CD4-positive, alpha-beta T cell treated with Interleukin-17A for 1 hour (primary cell): Measurements from ENCODE around the gene GNG12.
"Not testable (repeated sequence)": the region's sequence is repeated elsewhere in the genome, so short reads cannot be mapped to it uniquely, and the experiment has no call there.

Experiments
- DNase-seq: peaks from one replicate; pipeline ENCODE4 v3.0.0-alpha.2; 2020

GNG12 gene

DNA sequence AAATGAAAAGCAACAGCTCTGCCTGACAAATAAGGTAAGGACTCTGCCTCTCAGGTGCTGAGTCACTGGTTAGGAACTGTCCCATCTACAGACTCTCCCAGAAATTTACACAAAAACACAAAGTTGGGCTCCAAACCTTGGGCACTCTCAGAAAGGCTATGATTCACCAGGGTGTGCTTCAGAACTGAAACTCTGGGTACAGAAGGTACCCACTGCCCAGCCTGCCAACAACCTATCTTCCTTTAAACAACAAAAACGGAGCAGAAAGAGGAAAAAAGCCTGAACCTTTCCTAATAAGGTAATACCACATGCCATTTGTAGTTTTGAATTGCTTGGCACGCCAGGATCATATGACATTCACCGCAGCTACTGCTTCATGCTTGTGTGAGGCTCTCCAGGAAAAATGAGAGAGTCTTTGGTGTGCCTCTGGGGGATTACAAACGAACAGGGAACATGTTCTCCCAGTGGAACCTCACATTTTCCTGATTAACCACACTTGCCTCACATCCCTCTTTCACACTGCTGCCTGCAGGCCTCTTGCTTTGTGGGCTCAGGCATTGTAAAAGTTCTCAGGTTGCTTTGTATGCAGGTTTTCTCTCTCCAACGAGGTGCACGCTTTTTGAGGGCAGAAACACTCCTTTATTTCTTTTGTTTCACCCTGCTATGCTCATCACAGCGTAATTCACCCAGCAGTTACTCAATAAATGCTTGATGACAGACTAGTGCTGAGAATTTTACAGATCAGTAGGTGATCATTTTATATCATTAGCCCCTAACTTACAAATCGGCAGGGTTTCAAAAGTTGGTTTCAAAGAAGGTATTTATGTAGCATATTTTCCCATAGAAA lies 83.2 kb downstream of the GNG12 start:
- no peak for DNase-seq

DNA sequence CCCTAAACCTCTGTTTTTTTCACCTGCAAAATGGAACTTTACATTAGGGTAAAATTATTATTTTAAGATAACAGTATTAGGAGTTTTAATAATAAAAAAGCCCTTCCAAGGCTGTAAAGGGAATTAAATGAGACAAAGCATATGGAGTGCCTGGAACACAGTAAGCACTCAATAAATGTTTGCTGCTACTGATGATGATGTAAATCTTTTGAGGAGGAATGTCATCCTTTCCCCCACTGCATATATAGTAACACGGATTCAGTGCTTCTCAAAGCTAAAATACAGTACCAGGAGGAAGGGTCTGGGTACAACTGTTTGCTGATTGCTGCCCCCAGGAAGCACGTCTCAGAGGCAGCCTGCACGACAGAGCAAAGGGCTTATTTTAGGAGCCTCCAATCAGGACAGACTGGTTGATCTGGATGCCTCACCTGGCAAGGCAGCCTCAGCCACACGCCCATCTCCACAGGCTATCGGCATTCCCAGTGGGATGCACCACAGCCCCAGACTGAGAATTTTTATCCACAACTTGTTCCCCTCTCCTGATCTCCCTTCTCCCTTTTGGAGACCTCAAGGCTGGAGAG lies 83.9 kb downstream of the GNG12 start:
- DNase-seq = no peak

DNA sequence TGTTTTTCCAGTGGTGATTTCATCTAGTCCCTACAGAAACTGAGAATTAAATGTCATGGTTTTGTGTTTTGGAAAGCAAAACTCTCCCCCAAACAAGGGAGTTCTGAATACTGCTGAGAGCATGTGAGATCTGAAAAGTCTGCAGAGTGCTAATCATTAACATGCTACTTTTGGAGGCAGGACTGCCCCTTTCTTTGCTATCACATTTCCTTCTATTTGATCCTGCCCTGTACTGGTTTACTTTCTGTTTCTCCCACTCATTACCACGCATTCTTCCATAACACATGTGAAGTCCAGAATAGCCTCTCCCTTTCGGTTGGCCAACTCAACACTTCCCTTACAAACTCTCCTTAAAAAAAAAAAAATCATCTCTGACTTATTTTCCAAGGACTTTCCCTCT lies 84.6 kb downstream of the GNG12 start:
- no peak for DNase-seq

DNA sequence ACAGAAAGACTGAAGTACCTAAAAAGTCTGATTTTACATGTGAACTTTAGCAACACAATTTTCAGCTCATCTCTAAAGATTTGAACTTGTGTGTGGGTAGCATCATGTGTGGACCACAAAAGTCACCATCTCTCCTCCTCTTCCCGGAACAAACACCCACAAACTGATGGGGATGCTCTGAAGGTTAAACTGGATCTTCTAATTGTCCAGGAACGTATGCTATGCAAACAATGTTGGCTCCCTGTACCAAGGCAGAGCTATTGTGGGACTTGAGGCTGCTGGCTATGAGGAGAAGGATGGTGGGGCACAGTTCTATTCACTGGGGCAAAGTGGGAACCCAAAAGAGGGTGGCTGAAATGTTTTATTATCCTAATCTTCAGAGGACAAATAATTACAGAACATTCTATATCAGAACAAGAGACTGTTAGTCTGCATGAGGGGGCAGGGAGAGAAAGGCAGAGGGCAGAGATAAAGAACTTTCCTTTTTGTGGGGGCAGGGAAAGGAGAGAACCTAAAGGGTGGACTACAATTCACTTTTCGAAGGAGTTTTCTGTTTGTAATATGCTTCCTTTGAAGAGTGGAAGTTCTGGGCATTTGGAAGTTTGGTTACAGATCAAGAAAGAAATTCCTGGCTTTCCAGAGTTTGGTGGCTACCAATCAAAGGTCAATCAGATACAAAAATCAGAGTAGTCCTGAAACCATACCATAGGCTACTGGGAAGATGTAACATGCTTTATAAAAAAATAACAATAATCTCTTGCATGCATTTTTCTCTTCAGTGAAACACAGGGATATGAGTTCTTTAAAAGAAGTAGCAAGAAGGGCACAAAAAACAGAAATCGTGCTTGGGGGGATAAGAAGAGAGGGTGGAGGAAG lies 85.4 kb downstream of the GNG12 start:
- DNase-seq = no peak

DNA sequence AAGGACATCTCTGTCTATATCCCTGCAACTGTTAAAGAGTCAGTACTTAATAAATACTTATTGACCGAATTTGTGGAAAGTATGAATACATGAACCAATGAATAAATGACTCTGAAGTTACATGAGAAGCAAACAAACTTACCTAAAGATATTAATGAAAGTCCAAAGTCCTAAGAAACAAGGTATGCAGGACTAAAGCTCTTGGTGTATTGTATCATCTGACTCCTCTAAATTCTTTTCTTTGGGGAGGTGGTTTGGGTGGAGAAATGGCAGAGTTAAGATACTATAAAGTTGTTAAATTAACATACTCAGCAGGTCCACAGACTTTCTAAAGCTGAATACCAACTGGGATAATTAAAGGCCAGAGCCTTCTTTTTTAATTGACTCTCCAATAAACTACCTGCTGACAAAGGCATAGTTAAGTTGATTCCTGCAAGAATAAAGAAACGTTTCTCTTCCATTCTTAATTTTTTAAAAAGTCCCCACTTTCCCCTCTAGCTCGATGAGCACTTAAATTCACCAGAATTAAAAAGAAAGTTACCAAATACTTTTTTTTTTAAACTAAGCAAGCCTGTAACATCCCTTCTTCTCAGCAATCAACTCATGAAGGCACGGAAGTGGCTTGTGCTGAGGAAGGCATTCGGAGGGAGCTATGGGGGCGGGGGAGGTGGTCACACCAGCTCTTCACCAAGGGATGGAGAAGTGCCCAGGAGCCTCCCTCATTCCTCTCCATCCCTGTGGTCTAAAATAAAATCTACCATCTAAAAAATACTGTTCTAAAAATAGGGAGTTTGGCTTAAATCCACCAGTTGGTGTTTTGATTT lies 87.2 kb downstream of the GNG12 start:
- DNase-seq = no peak

DNA sequence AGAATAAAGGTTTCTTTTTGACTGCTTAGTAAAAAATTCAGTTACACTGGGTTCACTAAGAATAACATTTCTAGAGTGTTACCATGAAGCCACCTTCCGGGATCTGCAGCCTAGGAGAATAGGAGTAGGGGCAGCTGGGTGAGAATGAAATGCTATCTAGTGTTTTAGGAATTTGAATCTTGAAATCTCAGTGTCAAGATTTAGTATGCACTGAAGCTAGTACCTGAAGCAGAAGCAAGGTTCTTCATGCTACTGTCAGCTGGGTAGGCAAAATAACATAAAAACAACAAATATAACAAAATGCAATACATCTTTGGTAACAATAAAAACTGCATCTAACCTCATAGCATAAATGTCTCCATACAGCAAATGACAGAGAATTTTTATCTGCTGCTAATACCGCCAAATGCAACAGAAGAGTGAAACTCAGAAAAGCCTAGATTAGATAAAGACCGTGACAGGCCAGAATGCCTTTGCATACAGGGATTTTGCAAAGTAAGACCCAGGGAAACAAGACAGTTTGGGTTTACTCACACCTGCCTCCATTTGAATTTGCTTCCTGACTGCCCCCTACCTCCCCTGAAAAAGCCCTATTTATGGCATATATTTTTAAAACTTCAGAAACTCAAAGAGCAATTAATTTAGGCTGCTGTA lies 90.1 kb downstream of the GNG12 start:
- no peak for DNase-seq

DNA sequence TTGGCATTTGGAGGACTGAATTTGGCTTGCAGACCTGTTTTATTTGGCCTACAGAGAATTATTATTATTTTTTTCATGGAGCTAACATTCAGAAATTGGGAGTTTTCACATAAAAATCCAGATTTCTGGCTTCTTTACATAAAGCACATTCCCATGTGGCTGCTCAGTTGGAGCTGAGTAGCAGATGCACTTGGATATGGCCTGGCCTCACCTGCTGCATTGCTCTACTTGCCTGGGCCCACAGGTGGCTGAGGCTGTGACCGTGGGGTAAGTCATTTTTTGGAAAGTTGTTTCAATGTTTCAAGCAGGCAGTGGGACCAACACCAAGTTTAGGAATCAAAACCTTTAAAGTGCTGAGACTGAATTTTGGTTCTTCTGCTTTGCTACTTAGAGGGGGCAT lies 91.5 kb downstream of the GNG12 start:
- DNase-seq = no peak

DNA sequence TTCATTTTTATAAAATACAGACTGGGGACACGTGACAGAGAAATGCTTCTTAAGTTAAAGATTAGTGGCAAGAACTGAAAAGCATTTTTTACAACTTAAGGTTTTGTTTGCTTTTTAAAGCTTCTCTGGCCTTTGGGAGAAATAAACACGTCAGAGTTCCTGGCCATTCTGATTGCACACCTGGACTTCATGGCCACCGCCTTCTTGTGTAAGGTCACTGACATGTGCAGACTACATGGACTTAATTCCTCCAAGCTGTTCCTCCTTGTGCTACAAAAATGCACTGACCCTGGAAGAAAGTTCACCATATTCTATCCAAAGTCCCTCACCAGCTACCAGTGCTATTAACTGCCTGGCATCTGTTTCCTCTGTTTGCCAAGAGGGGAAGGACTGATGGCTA lies 92.1 kb downstream of the GNG12 start:
- DNase-seq = no peak

DNA sequence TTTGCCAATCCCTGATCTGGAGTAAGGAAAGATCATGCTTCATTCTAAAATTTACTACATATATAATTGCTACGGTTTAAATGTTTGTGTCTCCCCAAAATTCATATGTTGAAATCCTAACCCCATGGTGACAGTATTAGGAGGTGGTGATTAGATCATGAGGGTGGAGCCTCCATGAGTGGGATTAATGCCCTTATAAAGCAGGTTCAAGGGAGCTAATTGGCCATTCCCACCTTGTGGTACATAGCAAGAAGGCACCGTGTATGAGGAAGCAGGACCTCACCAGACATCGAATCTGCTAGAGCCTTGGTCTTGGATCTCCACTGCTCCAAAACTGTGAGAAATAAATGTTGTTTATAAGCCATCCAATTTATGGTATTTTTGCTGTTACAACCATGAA lies 92.7 kb downstream of the GNG12 start:
- DNase-seq = no peak

DNA sequence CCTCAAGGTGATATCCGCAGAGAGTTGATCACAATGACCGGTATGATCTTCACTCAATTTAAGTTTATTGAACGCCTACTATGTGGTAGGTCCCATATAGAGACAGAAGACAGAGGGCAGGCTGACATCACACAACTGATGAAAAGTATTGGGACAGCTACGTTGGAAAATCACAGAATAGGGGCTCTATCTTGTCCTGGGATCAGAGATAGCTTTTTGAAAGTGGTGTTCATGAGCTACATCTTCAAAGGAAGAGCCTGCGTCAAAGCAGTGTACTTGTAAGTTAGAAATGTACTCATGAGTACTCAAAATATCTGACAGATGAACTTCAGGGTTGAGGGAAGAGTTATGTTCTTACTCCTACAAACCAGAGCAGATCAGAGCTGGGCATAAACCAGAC lies 93.9 kb downstream of the GNG12 start:
- no peak for DNase-seq

DNA sequence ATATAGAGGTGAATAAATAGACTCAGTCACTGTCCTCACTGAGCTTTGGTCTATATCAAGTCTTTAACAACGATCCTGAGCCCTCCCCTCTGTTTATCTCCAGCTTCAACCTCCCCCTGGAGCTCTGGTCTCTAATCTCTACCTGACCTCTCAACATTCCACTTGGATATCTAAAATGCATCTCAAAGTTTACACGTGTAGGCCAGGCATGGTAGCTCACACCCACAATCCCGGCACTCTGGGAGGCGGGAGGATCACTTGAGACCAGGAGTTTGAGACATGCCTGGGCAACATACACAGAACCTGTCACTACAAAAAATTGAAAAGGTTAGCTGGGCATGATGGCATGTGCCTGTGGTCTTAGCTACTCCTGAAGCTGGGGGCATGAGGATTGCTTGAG lies 94.9 kb downstream of the GNG12 start:
- no peak for DNase-seq

DNA sequence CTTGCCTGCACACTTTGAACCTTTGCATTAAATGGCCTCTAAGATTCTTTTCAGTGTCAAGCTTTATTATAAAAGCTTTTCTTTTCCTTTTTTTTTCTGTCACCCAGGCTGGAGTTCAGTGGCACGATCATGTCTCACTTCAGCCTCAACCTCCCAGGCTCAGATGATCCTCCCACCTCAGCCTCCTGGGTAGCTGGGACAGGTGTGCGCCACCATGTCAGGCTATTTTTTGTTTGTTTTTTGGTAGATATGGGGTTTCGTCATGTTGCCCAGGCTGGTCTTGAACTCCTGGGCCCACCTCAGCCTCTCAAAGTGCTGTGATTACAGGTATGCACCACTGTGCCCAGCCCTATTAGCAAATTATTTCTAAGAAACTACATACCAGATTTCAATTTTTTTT lies 95.4 kb downstream of the GNG12 start:
- no peak for DNase-seq

DNA sequence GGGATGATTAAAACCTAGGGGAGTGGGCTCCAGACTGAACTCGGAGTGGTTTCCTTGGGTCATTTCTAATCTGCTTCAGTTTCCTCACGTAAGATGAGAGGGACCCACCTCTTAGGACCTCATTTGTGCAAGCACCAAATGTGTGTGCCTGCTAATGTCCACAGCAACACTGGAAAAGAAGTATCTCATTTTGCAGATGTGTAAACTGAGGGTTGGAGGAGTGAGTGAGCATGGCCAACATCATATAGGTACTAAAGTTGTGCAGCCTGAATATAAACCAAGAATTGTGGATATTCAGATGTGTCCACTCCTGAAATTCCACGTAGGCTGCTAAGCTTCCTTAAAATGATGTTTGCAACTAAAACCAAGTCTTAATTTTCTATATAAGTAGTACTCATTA lies 96.5 kb downstream of the GNG12 start:
- no peak for DNase-seq

DNA sequence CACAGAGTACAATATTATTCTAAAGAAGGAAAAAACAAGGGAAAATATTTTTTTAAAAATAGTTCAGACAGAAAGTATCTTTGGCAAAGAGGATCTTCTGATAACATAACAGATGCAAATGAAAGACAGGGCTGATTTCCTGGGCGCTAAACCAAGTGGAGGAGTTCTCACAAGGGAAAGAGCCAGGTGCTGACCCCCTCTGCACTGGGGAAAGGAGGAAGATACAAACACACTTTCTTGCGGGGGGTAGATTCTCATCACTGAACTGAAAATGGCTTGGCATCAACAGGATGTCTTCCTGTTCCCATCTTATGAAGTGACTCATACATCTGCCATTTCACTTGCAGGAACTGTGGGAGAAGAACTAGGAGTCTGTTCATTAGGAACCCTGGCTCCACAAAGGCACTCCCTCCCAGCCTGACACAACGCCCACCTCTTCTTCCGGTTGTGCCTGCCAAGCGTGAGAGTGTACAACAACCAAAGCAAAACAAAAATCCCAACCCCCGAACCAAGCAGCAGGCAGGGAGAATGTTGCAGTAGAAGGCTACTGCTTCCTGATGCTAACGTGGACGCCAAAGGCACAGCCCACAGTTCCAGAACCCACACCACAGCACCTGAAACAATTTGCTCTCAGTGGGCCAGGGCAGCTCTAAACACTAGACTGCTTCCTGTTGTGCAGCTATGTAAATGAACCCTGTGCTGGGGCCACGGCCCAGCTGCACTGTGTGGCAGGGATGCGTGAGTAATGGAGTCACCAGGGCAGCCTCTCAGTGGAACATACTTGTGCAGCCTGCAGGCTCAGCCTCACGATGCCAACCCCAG lies 97.2 kb downstream of the GNG12 start:
- peak; percentile 34 for DNase-seq

DNA sequence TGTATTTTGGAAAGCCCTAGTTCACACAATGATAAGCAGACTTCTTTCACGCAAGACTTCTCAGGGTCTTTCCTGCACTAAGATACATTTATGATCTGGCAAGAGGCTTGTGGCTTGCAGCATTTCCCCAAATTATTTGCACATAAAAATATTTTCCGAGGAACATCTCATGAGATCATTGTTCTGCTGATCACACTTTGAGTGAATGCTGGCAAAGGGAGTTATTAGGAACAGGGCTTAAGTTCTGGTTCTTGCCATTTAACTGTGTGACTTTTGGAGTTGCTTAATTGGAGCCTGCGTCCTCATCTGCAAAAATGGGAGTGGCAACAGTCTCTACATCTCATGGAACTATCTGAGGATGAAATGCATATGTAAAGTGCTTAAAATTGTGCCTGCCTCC lies 98.1 kb downstream of the GNG12 start:
- DNase-seq = no peak

DNA sequence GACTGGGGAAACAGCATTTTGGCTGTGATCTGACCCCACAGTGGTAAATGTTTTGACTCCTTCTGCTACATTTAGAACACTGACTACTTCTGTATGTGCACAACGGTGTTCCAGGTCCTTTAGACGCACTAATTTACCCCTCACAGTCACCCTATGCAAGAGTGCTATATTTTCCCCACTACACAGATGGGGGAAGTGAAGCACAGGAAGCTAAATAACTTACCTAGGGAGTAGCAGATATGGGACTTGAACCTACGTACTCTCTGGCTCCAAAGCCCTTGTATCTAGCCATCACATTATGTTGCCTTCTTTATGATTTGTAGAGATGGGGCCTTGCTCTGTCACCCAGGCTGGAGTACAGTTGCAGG lies 99.0 kb downstream of the GNG12 start:
- DNase-seq = no peak

DNA sequence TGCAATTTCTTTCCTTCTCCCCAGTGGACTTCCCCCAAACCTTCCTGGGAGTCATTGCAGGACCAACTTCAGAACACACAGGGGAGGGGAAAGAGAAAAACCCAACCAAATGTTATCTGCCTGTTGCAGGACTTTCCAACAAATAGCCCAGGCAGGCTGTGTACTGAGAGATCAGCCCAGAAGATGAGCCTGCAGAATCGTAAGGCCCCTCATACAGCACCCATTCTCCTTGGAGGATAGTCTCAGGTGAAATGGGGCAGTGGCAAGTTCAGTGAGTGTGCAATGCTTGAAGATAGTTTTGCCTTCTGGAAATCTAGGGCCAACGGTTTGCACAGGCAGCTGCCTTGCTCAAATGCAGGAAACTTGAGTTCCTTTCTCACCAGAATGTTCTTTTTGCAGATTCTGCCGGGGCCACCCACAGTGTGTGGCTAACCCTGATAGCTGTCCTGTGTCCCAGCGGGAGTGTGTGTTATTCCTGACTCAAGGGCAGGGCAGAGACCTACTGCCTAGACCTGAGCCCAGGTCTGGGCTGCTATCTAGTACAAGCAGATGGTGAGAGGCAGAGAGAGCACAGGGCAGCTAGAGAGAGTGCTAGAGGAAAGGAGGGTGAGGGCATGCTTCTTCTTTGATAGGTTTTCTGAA lies 99.5 kb downstream of the GNG12 start:
- DNase-seq = no peak

DNA sequence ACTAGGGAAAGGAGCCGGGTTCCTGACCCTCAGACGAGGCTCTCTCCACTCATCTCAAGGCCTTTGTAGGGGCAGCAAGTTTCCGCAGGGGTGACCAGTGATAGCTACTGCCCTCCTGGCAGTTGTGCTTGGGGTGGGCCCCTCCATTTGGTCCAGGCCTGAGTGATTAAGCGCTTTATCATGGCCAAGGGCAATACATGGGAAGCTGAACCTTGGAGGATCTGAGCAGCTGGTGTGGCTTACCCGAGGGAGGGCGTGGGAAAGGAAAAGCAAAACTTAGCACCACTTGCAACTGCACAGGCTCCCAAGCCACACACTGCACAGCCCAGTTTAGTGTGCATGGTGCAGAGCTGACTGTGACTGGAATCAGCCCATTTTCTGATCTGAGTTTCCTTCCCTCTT lies 100.5 kb downstream of the GNG12 start:
- DNase-seq = no peak

DNA sequence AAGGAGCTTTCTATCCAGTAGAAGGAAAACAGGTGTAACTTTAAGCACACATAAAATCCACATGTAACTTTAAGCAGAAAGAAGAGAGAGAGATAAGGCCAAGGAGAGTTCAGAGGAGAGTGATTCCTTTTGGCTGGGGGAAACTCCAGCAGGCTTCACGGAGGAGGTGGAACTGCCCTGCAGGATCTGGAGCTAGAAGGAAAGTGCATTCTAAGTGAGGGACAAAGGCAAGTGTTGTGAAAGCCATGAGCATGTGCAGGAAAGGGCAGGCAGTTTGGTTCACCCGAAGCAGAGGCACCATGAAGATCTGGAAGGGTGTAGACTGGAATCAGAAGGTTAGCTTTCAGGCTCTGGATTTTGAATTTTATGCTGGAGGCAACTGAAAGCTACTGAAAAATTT lies 101.9 kb downstream of the GNG12 start:
- no peak for DNase-seq

DNA sequence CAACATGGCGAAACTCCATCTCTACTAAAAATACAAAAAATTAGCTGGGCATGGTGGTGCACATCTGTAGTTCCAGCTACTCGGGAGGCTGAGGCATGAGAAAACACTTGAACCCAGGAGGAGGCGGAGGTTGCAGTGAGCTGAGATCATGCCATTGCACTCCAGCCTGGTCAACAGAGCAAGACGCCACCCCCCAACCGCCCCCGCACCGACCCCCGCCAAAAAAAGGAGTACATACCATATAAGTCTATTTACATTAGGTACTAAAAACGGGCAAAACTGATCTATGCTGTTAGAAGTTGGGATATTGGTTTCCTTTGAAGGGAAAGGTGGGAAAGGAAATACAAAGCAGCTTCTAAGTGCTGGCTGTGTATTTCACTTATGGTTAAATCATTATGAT lies 103.0 kb downstream of the GNG12 start:
- not testable (repeated sequence) for DNase-seq

DNA sequence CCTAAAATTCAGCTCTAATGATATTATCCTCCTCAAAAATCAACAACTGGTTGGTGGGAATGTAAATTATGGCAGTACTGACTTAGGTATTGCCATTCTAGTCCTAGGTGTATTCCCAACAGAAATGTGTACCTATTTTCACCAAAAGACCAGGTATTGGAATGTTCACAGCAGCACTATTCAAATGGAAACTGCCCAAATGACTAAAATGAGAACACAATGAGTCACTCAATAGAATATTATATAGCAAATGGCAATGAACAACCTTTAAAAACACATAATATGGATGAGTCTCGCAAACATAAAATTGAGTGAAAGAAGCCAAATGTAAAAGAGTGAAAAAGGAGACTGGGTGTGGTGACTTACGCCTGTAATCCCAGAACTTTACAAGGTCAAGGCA lies 103.4 kb downstream of the GNG12 start:
- no peak for DNase-seq
